Trophoblast cell (in vitro differentiated cells and primary cell): ENCODE measurements around the gene BICD1.

Experiments
- DNase-seq, 2 donors: peaks; one replicate each; pipeline ENCODE4 v3.0.0-alpha.2; 2016
- H2AFZ ChIP-seq: 2 replicates; pipeline ENCODE4 v1.6.1; 2013; ENCODE audit warnings: low read length, moderate library complexity, mild to moderate bottlenecking; ENCODE audit not compliant: insufficient read depth, poor library complexity
- H2AK5ac ChIP-seq: 2 replicates; pipeline ENCODE4 v1.6.1; 2013; ENCODE audit warnings: mild to moderate bottlenecking, low read length
- H2BK120ac ChIP-seq: 2 replicates; pipeline ENCODE4 v1.6.1; 2013; ENCODE audit warnings: low read length, mild to moderate bottlenecking, moderate library complexity; ENCODE audit not compliant: insufficient read depth, poor library complexity
- H2BK12ac ChIP-seq: 2 replicates; pipeline ENCODE4 v1.6.1; 2013; ENCODE audit warnings: mild to moderate bottlenecking, low read length, moderate library complexity
- H2BK5ac ChIP-seq: 2 replicates; pipeline ENCODE4 v1.6.1; 2013; ENCODE audit warnings: low read length, low read depth, moderate library complexity, mild to moderate bottlenecking; ENCODE audit not compliant: poor library complexity
- H3K14ac ChIP-seq: 2 replicates; pipeline ENCODE4 v1.6.1; 2013; ENCODE audit warnings: mild to moderate bottlenecking, low read length
- H3K18ac ChIP-seq: 2 replicates; pipeline ENCODE4 v1.6.1; 2013; ENCODE audit warnings: mild to moderate bottlenecking, low read length
- H3K23ac ChIP-seq: 2 replicates; pipeline ENCODE4 v1.6.1; 2013; ENCODE audit warnings: low read length
- H3K27ac ChIP-seq: 2 replicates; pipeline ENCODE4 v1.5.1; 2013; ENCODE audit warnings: low read depth, mild to moderate bottlenecking, inconsistent platforms, low read length, moderate library complexity
- H3K27me3 ChIP-seq: 2 replicates; pipeline ENCODE4 v1.6.1; 2013; ENCODE audit warnings: inconsistent platforms, mild to moderate bottlenecking, low read length, moderate library complexity; ENCODE audit not compliant: insufficient read depth
- H3K36me3 ChIP-seq, 2 experiments: 1 replicate in 1 of 2; 2 replicates in 1 of 2; pipeline ENCODE4 v1.6.1; 2013; ENCODE audit warnings: low read length in 2 of 2, mild to moderate bottlenecking in 2 of 2, moderate library complexity in 1 of 2; ENCODE audit not compliant: insufficient read depth in 2 of 2, control insufficient read depth in 1 of 2
- H3K4ac ChIP-seq: 2 replicates; pipeline ENCODE4 v1.6.1; 2013; ENCODE audit warnings: low read depth, mild to moderate bottlenecking, low read length, moderate library complexity
- H3K4me1 ChIP-seq, 2 experiments: 1 replicate in 1 of 2; 2 replicates in 1 of 2; pipeline ENCODE4 v1.6.1; 2013; ENCODE audit warnings: low read length in 2 of 2, mild to moderate bottlenecking in 2 of 2, moderate library complexity in 1 of 2; ENCODE audit not compliant: insufficient read depth in 2 of 2, control insufficient read depth in 1 of 2
- H3K4me2 ChIP-seq: 2 replicates; pipeline ENCODE4 v1.6.1; 2013; ENCODE audit warnings: inconsistent platforms, mild to moderate bottlenecking, low read length, moderate library complexity
- H3K4me3 ChIP-seq: 2 replicates; pipeline ENCODE4 v1.5.1; 2013; ENCODE audit warnings: mild to moderate bottlenecking, low read depth, low read length, inconsistent platforms
- H3K79me1 ChIP-seq: one replicate; pipeline ENCODE4 v1.6.1; 2013; ENCODE audit warnings: low read length
- H3K79me2 ChIP-seq: 2 replicates; pipeline ENCODE4 v1.6.1; 2013; ENCODE audit warnings: low read length, mild to moderate bottlenecking; ENCODE audit not compliant: control insufficient read depth, insufficient read depth, poor library complexity
- H3K9ac ChIP-seq: 2 replicates; pipeline ENCODE4 v1.6.1; 2013; ENCODE audit warnings: mild to moderate bottlenecking, low read length
- H3K9me3 ChIP-seq: 2 replicates; pipeline ENCODE4 v1.6.1; 2013; ENCODE audit warnings: low read depth, mild to moderate bottlenecking, control low read depth, inconsistent platforms, low read length; ENCODE audit not compliant: insufficient read depth
- H4K12ac ChIP-seq: 2 replicates; pipeline ENCODE4 v1.6.1; 2013; ENCODE audit warnings: low read depth, mild to moderate bottlenecking, low read length, moderate library complexity
- H4K8ac ChIP-seq: 2 replicates; pipeline ENCODE4 v1.6.1; 2013; ENCODE audit warnings: low read depth, mild to moderate bottlenecking, low read length, moderate library complexity
- H4K91ac ChIP-seq: one replicate; pipeline ENCODE4 v1.6.1; 2013; ENCODE audit warnings: low read depth, mild to moderate bottlenecking, low read length, moderate library complexity
- WGBS: extraction: QIAGEN DNeasy Blood & Tissue Kit; methylation state at CpG from one replicate; pipeline ENCODE4 v1.1.7; 2013; ENCODE audit warnings: missing lambda C conversion rate; ENCODE audit not compliant: insufficient read length, insufficient coverage; ENCODE audit errors: extremely low coverage; 5-methylcytosine and 5-hydroxymethylcytosine counted together

The BICD1 gene

GRCh38 chr12:32305163-32305562 is 198.5 kb downstream of the BICD1 start:
- no peak overlapping the region for H3K18ac ChIP-seq
- H2BK12ac ChIP-seq: no peak overlapping the region
- peak in 1 of 2 donors; percentile 53 for DNase-seq
- no peak overlapping the region for H2BK120ac ChIP-seq
- H3K4ac ChIP-seq: no peak overlapping the region
- no peak overlapping the region for H3K27ac ChIP-seq
- H3K79me2 ChIP-seq: no peaks in the 10 kb centered on the region
- H3K14ac ChIP-seq: no peak overlapping the region
- H3K23ac ChIP-seq: no peak overlapping the region
- H3K4me1 ChIP-seq: peaks cover 0 to 2% of the 10 kb centered on the region in 2 experiments
- no peaks in the 10 kb centered on the region for H3K27me3 ChIP-seq
- no peak overlapping the region for H3K9ac ChIP-seq
- H2BK5ac ChIP-seq: no peak overlapping the region
- H3K4me3 ChIP-seq: no peak overlapping the region
- peaks cover under 1% of the 10 kb centered on the region for H3K79me1 ChIP-seq
- no peak overlapping the region for H2AK5ac ChIP-seq
- no peak overlapping the region for H2AFZ ChIP-seq
- no peaks in the 10 kb centered on the region for H3K9me3 ChIP-seq
- no peaks in the 10 kb centered on the region for H3K36me3 ChIP-seq
- H4K8ac ChIP-seq: no peak overlapping the region
- H4K91ac ChIP-seq: no peak overlapping the region
- no CpG with 5 or more reads among the region's 1 CpG for WGBS
- H4K12ac ChIP-seq: no peak overlapping the region
- H3K4me2 ChIP-seq: no peak overlapping the region

- Histone ChIP-seq H2BK120ac (no peak overlapping the region), H3K4me2 (no peak overlapping the region), H3K4me1 (peaks cover 0 to 2% of the 10 kb centered on the region in 2 experiments), H4K12ac (no peak overlapping the region), H2BK12ac (no peak overlapping the region), H3K36me3 (no peaks in the 10 kb centered on the region), H2AFZ (no peak overlapping the region), H3K9me3 (no peaks in the 10 kb centered on the region), H3K4ac (no peak overlapping the region), H4K91ac (no peak overlapping the region), H3K79me1 (peaks cover 1% of the 10 kb centered on the region), H3K14ac (no peak overlapping the region), H3K27ac (no peak overlapping the region), H3K23ac (no peak overlapping the region), H3K27me3 (no peaks in the 10 kb centered on the region), H3K18ac (no peak overlapping the region), H3K79me2 (no peaks in the 10 kb centered on the region), H3K4me3 (no peak overlapping the region), H2BK5ac (no peak overlapping the region), H2AK5ac (no peak overlapping the region), H4K8ac (no peak overlapping the region), H3K9ac (no peak overlapping the region)
- WGBS: no CpG with 5 or more reads among the region's 3 CpGs
- DNase-seq: peak in 1 of 2 donors; percentile 21
These were observed 200.7 kb downstream of the BICD1 start for GRCh38 chr12:32307326-32307725.

GRCh38 chr12:32309811-32310736 is 203.4 kb downstream of the BICD1 start:
- no peak overlapping the region for H4K12ac ChIP-seq
- peaks cover 1% of the 10 kb centered on the region for H3K79me1 ChIP-seq
- no CpG with 5 or more reads among the region's 10 CpGs for WGBS
- H3K18ac ChIP-seq: no peak overlapping the region
- no peak overlapping the region for H3K14ac ChIP-seq
- H3K4me2 ChIP-seq: no peak overlapping the region
- H4K8ac ChIP-seq: no peak overlapping the region
- H2AFZ ChIP-seq: no peak overlapping the region
- H2BK120ac ChIP-seq: no peak overlapping the region
- no peak overlapping the region for H3K9ac ChIP-seq
- H3K79me2 ChIP-seq: no peaks in the 10 kb centered on the region
- no peak overlapping the region for H2BK12ac ChIP-seq
- no peaks in the 10 kb centered on the region for H3K9me3 ChIP-seq
- no peak overlapping the region for H3K4ac ChIP-seq
- H3K23ac ChIP-seq: no peak overlapping the region
- H3K27me3 ChIP-seq: no peaks in the 10 kb centered on the region
- H3K4me3 ChIP-seq: no peak overlapping the region
- no peak overlapping the region for H2AK5ac ChIP-seq
- no peaks in the 10 kb centered on the region for H3K4me1 ChIP-seq
- no peak for DNase-seq
- no peak overlapping the region for H4K91ac ChIP-seq
- H2BK5ac ChIP-seq: no peak overlapping the region
- no peaks in the 10 kb centered on the region for H3K36me3 ChIP-seq
- no peak overlapping the region for H3K27ac ChIP-seq

GRCh38 chr12:32312049-32312670 is 205.5 kb downstream of the BICD1 start:
- peak overlapping the region; percentile 58 for H3K27ac ChIP-seq
- no CpG with 5 or more reads among the region's 2 CpGs for WGBS

More at GRCh38 chr12:32312049-32312670, 205.5 kb downstream of the BICD1 start:
- Histone ChIP-seq H2AFZ (no peak overlapping the region), H2BK12ac (no peak overlapping the region), H3K79me1 (peaks cover 1% of the 10 kb centered on the region), H3K4me1 (no peaks in the 10 kb centered on the region), H3K18ac (no peak overlapping the region), H4K12ac (no peak overlapping the region), H3K23ac (no peak overlapping the region), H4K8ac (no peak overlapping the region), H3K27me3 (no peaks in the 10 kb centered on the region), H3K79me2 (no peaks in the 10 kb centered on the region), H2BK5ac (no peak overlapping the region), H3K9ac (no peak overlapping the region), H3K4ac (no peak overlapping the region), H2BK120ac (no peak overlapping the region), H3K14ac (no peak overlapping the region), H3K4me2 (peak overlapping the region; percentile 34), H3K9me3 (no peaks in the 10 kb centered on the region), H4K91ac (no peak overlapping the region), H2AK5ac (no peak overlapping the region), H3K36me3 (no peaks in the 10 kb centered on the region), H3K4me3 (no peak overlapping the region)
- DNase-seq: peak in 1 of 2 donors; percentile 74
